ENCODE data around the gene VRK1.
A peak's percentile ranks its signal among the peaks of the same experiment; 100 is the strongest.
"Not testable (repeated sequence)": the region's sequence is repeated elsewhere in the genome, so short reads cannot be mapped to it uniquely, and the experiment has no call there.

VRK1 gene

GRCh38 chr14:96796851-96797581 lies at the start of gene VRK1:
VRK1 (plus strand) TSS chr14:96797382; CDS start chr14:96833472, 36,090 bp downstream.
- peak; percentile 99 for DNase-seq (ENCODE audit: low spot score)

DNA sequence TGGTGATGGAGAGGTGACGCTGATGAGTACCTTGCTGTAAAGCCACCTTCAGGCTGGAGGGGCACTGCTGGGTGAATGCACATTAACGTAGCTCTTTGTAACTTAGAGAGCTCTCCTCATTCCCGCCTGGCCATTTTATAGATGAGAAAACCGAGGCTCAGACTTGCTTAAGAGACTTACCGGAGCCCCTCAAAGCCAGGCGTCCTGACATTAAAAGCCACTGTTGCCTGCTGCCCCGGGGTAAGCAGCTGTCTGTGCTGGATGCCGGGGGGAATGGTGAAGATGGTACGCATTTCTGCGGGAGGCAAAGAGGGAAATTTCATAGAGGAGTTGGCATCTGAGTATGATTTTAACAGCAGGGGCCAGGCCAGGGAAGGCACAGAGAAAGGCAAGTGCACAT lies 49.6 kb upstream of the VRK1 start:
- DNase-seq (ENCODE audit: low spot score) = no peak

GRCh38 chr14:96748362-96748761 lies 48.8 kb upstream of the VRK1 start:
- no peak for DNase-seq (ENCODE audit: low spot score)

GRCh38 chr14:96751505-96751904 lies 45.7 kb upstream of the VRK1 start:
- DNase-seq (ENCODE audit: low spot score) = no peak

- no peak for DNase-seq (ENCODE audit: low spot score)
Observed at GRCh38 chr14:96752125-96752524, 45.1 kb upstream of the VRK1 start.

DNA sequence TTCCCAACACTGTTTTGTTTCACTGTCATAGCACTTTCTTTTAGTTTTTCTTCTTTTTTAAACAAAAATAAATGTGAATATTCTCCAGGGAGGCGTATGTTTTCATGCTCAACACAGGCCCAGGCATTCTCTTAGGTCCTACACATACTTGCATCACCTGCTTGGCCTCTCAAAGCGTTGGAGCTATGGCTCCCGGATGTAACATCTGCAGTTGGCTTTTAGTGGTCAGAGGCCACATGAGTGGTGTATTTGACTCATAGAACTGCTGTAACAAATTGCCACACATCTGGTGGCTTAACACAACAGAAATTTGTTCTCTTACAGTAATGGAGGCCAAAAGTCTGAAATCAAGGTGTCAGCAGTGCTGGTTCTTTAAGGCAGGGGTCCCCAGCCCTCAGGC lies 44.6 kb upstream of the VRK1 start:
- no peak for DNase-seq (ENCODE audit: low spot score)

DNA sequence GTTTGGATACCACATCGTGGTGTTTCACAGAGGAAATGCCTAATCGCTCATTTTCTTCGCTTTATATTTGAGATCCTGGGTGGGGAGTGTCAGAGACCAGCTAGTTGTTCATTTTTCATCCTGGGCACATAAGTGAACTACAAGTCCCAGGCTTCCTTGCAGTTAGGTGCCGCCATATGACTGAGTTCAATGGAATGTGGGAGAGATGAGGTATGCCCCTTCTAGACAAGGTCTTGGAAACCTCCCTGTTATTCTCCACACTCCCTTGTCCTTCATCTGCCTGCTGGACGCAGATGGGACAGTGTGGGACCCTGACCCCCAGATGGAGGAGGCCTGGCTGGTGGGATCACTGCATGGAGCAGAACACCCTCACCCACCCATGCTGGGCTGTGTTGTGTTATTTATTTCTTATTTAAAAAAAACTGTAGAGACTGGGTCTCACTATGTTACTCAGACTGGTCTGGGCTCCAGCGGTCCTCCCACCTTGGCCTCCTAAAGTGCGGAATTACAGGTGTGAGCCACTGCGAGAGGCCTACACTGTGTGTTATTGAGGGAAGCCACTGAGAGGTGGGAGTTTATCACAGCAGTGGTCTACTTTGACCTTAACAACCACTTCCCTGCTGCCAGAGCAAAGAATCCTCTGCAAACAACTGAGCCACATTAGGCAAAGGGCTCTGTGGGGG lies 42.9 kb upstream of the VRK1 start:
- DNase-seq (ENCODE audit: low spot score) = no peak

DNA sequence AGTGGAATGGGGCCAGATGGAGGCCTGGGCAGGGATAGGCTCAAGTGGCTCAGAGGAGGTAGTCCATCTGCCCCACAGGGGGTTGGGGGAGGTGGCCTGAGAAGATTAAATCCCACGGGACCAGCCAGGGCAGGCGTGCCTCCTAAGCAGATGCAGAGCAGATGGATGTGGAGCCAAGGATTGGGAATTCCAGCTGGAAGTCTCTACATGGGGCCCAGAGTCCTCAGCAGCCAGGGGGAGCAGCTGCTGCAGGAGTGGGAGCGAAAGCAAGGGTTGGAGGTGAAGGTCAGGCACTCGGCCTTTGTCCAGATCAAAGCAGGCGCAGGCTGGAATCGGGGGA lies 42.4 kb upstream of the VRK1 start:
- no peak for DNase-seq (ENCODE audit: low spot score)

GRCh38 chr14:96756745-96757144 lies 40.4 kb upstream of the VRK1 start:
- no peak for DNase-seq (ENCODE audit: low spot score)

DNA sequence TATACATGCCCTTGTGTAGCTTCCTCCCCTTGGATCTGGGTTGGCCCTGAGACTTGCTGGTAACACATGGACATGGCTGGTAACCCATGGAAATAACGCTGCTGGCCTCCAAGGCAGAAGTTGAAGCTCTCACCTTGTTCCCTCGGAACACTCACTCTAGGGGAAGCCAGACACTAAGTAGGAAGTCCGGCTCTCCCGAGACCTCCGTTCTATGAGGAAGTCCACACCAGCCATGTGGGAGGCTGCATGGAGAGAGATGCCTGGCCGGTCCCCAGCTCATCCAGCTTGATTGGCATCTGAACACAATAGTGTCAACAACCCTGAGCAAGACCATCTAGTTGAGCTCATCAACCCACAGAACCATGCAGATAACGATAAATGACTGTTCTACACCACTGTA lies 39.7 kb upstream of the VRK1 start:
- DNase-seq (ENCODE audit: low spot score) = no peak

- no peak for DNase-seq (ENCODE audit: low spot score)
Observed at GRCh38 chr14:96761066-96761465, 36.1 kb upstream of the VRK1 start.

DNA sequence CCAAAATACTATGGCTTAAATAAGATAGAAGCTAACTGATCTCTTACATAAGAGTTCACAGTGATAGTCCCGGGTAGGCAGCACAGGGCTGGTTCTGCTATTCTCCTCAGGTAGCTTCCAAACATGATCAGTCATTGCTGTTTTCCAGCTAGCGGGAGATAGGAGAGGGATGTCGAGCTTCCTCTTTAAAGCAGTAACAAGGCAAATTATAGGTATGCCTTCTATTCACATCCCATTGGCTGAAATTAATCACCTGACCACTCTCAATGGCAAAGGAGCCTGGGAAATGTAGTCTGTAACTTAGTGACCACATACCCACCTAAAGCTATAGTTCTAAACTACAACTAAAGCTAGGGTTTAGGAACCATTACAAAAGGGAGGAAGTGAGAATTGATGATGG lies 34.5 kb upstream of the VRK1 start:
- peak; percentile 32 for DNase-seq (ENCODE audit: low spot score)

GRCh38 chr14:96764012-96764411 lies 33.2 kb upstream of the VRK1 start:
- no peak for DNase-seq (ENCODE audit: low spot score)

GRCh38 chr14:96765205-96765604 lies 32.0 kb upstream of the VRK1 start:
- DNase-seq (ENCODE audit: low spot score) = not testable (repeated sequence)

GRCh38 chr14:96772929-96773328 lies 24.3 kb upstream of the VRK1 start:
- no peak for DNase-seq (ENCODE audit: low spot score)

DNA sequence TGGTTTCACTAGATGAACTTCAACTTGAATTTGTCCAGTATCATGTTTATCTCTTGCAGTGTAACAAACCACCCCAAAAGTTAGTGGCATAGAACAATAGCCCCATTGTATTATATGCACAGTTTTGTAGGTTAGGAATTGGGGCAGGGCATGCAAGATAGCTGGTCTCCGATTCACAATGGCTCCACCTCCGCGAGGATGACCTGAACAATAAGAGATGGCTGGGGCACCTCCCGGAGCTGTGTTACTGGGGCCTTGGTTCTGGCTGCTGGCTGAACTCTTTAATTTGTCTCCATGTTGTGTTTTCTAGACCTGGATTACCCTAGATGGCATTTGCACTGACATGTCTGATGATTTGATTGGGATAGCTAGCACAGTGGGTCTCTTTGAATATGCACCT lies 20.4 kb upstream of the VRK1 start:
- no peak for DNase-seq (ENCODE audit: low spot score)

DNA sequence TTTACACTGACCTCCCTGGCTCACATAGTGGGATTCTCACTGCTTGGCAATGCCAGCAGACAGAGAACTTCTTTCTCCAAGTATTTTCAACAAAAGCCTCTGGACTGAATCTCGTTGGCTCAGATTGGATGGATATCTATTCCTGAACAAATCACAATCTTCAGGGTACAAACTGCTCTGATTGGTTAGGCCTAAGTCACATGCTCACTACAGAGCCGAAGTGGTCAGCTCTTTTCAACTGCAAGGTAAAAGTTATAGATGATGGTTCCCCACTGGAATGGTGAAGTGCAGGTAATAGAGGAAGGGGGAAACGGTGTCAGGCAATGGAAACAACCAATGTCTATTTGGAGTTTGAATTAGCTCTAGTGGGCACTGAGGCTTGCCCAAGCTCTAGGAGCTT lies 16.7 kb upstream of the VRK1 start:
- DNase-seq (ENCODE audit: low spot score) = no peak

DNA sequence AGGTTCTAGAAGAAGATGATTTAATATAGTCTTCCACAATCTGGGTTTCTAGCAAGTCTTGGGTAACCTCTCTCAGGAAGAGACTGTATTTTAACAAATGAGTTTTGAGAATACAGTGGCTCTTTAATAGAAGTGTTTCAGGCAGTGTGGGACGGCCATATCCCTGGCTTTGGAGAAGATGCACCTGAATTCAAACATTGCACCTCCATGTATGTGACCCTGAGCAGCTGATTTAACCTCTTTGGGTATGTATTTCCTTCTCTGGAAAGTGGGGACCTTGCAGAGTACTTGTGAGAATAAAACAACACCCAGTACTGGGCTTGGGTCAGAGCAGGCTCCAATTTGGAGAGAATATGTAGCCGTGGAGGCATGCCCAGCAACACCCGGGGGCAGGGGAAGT lies 15.8 kb upstream of the VRK1 start:
- no peak for DNase-seq (ENCODE audit: low spot score)

DNA sequence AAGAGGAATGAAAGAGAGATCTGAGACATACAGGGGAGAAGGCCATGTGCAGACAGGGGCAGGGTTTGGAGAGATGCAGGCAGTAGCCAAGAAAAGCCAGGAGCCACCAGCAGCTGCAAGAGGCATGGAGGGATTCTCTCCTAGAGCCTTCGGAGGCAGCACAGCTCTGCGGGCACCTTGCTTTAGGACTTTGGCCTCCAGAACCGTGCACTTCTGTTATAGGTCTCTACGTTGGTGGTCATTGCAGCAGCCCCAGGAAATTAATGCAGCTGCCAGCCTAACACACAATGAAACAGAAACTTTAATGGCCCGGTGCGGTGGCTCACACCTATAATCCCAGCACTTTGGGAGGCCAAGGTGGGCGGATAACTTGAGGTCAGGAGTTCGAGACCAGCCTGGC lies 14.7 kb upstream of the VRK1 start:
- DNase-seq (ENCODE audit: low spot score) = no peak

DNA sequence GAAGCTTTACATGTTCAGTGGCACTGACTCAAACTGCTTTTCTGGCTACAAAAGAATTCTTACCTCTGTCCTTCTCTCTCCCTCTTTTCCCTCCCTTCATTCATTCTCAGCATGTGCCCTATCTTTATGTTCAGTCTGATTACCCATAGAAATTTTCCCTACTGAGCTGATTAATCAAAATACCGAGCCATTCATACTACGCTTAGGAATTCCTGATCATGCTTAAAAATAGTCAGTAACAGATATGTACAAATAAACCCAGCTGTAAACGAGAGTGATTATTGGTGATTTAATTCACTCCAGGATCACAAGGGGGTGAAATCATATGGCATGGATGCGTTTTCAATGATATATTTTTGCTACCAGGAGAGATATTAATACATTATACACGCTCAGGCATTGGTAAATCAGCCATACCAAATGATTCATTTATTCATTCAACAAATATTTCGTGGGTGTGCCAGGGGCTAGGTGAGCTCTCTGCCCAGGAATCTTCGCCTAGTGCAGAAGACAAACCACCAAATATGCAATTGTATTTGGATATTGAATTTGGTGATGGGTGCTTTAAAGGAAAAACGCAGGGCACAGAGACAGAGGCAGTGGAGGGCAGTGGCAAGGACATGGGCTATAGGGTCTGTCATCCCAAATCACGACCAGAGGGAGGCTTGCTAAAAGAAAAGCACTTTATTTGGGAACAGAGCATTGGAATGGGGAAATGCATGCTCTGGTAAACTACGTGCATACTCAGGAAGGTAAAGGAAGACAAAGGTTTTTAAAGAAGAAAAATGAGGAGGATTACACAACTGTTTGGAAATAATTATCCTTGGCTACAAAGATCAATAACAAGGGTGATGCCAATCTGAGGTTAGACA lies 13.9 kb upstream of the VRK1 start:
- no peak for DNase-seq (ENCODE audit: low spot score)

DNA sequence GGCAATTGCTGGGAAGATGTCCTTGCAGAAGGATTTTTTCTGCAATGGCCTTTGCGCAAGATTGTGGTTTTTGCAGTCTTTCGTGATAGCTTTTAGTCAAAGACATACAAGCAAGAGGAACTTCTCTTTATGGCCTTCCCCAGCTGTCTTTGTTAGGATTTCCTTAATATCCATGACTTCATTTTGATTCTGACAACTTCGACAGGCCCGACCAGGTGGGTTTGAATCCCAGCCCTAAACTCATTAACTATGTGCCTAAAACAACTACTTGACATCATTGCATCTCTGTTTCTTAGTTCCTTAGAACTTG lies 13.3 kb upstream of the VRK1 start:
- DNase-seq (ENCODE audit: low spot score) = no peak

DNA sequence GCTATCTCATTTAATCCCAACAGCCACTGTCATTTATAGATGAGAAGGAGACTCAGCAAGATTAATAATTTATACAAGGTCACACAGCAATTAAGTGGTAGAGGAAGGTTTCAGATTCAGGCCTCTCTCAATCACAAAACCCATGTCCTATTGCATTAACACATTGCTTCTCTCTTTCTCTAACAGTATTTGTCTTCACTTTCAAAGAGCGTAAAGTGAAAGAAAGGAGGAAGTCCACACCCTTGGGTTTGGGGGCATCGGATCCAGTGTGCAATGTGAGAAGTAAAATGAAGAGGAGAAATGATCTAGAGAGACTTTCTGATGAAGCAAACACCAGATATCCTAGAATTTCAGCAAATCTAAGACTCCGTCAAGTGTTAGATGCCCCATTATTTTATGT lies 7.0 kb upstream of the VRK1 start:
- DNase-seq (ENCODE audit: low spot score) = no peak

DNA sequence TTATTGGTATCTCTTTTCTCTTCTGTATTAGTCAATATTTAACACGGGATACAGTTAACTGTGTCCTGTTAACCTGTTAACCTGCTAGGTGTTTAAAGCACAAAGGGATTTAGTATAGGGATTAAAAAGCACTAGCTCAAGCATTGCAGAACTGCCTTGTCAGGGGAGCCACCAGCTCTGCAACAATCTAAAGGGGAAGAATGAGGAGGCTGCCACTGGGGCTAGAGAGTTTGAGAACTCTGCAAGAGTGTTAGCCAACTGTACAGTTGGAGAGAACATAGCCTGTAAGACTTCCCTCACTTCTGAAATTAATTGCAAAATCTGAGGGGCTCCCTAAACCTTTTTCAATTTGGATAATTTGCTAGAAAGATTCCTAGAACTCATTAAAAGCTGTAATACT lies 6.5 kb upstream of the VRK1 start:
- no peak for DNase-seq (ENCODE audit: low spot score)
